NCI-H2171 (cell line): ENCODE results near the gene RIN3.
"Not testable (repeated sequence)": the region's sequence is repeated elsewhere in the genome, so short reads cannot be mapped to it uniquely, and the experiment has no call there.

Experiments used
- DNase-seq: peaks from one replicate; lab custom pipeline; 2025; lab: John Stamatoyannopoulos, UW

RIN3 gene

GRCh38 chr14:92528486-92529100, 15.0 kb downstream of the RIN3 start:
- no peak for DNase-seq

- no peak for DNase-seq
Measured at GRCh38 chr14:92529903-92530302, 16.3 kb downstream of the RIN3 start.

GRCh38 chr14:92531106-92531873, 17.7 kb downstream of the RIN3 start:
- no peak for DNase-seq

GRCh38 chr14:92532490-92533163, 19.0 kb downstream of the RIN3 start:
- no peak for DNase-seq

- no peak for DNase-seq
Measured at GRCh38 chr14:92534932-92535643, 21.5 kb downstream of the RIN3 start.

GRCh38 chr14:92536231-92536630, 22.6 kb downstream of the RIN3 start:
- not testable (repeated sequence) for DNase-seq

- DNase-seq, result no peak
Measured at GRCh38 chr14:92538412-92538985, 24.9 kb downstream of the RIN3 start.

- DNase-seq, result no peak
Measured at GRCh38 chr14:92539419-92539818, 25.8 kb downstream of the RIN3 start.

- no peak for DNase-seq
Measured at GRCh38 chr14:92539875-92540274, 26.3 kb downstream of the RIN3 start.

GRCh38 chr14:92540472-92541048, 27.0 kb downstream of the RIN3 start:
- DNase-seq, result no peak

GRCh38 chr14:92542766-92543554, 29.4 kb downstream of the RIN3 start:
- no peak for DNase-seq

GRCh38 chr14:92544051-92544720, 30.6 kb downstream of the RIN3 start:
- DNase-seq, result no peak

- DNase-seq, result no peak
Measured at GRCh38 chr14:92546347-92547053, 32.9 kb downstream of the RIN3 start.

- DNase-seq, result no peak
Measured at GRCh38 chr14:92549105-92549858, 35.7 kb downstream of the RIN3 start.

GRCh38 chr14:92549859-92550230, 36.3 kb downstream of the RIN3 start:
- no peak for DNase-seq

- no peak for DNase-seq
Measured at GRCh38 chr14:92551044-92551841, 37.7 kb downstream of the RIN3 start.

GRCh38 chr14:92552066-92552465, 38.5 kb downstream of the RIN3 start:
- DNase-seq, result no peak

GRCh38 chr14:92553438-92553837, 39.9 kb downstream of the RIN3 start:
- no peak for DNase-seq
